DMS153 (cell line): Measurements from ENCODE around the gene RABGAP1.

Experiments used
- DNase-seq: peaks from one replicate; lab custom pipeline; 2025; lab: John Stamatoyannopoulos, UW

Gene RABGAP1

DNA sequence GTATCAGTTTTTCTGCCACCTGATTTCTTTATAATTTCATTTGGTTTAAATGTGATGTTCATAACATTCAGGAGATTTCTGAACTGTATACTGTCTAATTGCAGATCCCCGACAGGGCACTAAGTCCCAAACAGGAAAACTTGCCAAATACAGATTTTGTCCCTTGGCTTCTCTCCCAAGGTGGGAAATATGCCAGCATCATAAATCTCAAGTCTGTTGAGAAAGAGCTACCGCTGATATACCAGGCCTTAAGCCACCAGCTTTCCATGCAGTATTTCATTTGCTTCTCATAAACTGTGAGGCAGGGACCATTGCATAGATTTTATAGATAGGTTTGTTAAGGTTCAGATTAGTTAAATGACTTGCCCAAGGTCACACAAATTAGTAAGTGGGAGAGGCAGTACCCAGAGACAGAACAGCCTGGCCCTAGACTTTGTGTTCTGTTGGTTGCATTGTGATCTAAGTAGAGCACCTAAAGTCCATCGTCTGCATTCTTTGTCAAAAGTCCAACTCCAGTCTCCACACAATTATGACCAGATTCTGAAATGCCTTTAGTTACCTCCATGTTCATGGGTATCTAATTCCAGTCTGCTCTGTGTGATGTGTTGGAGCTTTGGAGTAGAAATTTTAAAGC lies 108.9 kb downstream of the RABGAP1 start:
- no peak for DNase-seq

GRCh38 chr9:123053046-123053445 lies 112.2 kb downstream of the RABGAP1 start:
- DNase-seq, result no peak

DNA sequence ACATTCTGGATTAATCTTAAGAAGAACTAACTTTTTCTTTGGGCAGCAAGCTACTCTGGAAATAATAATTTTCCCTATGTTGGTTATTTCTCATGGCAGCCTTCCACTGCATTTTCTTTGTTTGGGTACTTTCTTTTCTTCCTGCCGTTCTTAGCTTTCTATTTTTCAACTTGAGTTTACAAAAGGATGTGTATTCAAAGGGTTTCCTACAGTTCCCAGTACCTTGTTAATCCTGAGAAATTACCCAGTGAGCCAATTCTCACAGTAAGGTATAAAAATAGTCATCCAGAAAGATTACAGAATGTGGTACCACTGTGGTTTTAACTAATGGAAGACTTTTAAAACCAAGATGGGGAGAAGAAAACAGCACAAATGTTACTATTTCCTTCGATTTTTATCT lies 112.9 kb downstream of the RABGAP1 start:
- DNase-seq, result no peak

- DNase-seq, result no peak
These were observed 118.0 kb downstream of the RABGAP1 start for GRCh38 chr9:123058834-123059233.

GRCh38 chr9:123059472-123060220 lies 118.8 kb downstream of the RABGAP1 start:
- no peak for DNase-seq

DNA sequence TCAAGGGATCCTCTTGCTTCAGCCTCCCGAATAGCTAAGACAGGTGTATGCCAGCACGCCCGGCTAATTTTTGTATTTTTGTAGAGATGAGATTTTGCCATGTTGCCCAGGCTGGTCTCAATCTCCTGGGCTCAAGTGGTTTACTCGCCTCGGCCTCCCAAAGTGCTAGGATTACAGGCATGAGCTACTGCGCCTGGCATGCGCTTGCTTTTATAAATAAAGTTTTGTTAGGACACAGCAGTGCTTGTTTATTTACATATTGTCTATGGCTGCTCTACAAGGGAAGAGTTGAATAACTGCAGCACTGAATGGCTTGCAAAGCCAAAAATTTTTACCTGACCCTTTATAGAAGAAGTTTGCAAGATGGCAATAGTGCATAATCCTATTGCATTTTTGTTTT lies 120.4 kb downstream of the RABGAP1 start:
- DNase-seq, result no peak

- no peak for DNase-seq
These were observed 121.7 kb downstream of the RABGAP1 start for GRCh38 chr9:123062351-123063176.

- DNase-seq, result no peak
These were observed 122.4 kb downstream of the RABGAP1 start for GRCh38 chr9:123063177-123063598.

DNA sequence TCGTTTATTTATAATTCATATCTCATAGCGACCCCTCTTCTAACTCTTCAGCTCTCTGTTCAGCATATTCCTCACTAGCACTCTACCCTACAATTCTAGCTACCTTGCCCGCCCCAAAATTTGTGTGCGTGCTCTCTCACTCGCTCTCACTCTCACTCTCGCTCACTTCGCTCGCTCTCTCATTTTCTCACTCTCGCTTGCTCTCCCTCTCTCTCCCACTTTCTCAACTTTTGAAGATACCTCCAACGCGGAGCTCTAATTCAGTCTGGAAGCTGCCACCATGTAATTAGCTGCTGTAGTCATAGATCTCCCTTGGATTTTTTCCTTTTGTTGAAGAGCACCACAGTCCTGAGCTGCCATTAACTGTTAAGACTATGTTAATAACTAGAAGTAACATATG lies 123.1 kb downstream of the RABGAP1 start:
- DNase-seq, result no peak

DNA sequence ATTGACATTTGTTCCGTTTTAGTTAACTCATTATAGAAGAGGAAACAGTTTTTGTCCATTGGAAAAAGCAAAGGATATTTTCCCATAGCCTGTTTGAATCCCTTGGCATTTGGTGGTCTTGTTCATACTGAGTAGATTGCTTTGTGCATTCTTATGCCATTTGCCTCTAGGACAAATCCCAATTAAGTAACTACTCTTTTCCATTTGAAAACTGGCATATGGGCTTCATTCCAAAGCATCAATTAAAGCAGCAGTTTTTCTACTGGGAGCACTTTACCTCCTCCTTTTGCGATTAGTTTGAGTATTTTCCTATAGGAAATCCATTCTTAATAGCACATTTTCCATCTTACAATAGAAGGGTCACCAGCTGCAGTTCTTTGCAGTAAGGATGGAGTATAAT lies 123.9 kb downstream of the RABGAP1 start:
- DNase-seq, result no peak

DNA sequence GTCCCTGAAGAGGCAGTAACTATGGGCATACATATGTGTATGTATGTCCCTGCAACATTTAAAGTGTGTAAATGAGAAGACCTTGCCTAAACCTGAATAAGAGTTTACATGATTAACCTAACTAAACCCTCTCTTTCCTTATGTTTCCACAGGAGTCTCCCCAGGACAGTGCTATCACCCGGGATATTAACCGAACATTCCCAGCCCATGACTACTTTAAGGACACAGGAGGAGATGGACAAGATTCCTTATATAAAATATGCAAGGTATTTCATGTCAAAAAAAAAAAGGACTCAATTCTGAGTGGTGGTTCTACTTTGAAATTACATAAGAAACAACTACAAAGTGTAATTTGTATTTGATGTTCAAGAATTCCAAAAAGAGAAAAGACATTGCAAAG lies 124.4 kb downstream of the RABGAP1 start:
- no peak for DNase-seq

GRCh38 chr9:123067136-123067535 lies 126.3 kb downstream of the RABGAP1 start:
- no peak for DNase-seq

DNA sequence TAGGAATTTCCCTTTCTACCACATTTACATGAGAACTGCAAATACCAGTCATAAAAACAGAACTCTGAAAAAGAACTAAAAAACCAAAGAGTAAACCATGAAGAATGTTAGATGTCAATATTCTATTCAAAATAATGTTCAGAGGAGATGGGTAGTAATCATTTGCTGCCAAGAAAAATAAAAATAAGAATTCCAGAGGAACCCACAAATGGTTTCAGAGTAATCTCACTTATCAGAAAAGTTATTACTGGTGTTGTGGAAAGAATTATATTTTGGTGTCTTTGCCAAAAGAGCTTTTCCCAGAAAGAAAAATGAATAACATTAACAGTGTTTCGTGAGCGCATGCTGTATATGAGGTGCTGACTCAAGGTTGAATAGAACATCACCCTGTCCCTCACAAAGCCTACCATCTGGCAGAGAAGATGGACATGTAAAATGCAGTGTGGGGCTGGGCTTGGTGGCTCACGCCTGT lies 128.2 kb downstream of the RABGAP1 start:
- no peak for DNase-seq

GRCh38 chr9:123070198-123070597 lies 129.4 kb downstream of the RABGAP1 start:
- DNase-seq, result no peak

DNA sequence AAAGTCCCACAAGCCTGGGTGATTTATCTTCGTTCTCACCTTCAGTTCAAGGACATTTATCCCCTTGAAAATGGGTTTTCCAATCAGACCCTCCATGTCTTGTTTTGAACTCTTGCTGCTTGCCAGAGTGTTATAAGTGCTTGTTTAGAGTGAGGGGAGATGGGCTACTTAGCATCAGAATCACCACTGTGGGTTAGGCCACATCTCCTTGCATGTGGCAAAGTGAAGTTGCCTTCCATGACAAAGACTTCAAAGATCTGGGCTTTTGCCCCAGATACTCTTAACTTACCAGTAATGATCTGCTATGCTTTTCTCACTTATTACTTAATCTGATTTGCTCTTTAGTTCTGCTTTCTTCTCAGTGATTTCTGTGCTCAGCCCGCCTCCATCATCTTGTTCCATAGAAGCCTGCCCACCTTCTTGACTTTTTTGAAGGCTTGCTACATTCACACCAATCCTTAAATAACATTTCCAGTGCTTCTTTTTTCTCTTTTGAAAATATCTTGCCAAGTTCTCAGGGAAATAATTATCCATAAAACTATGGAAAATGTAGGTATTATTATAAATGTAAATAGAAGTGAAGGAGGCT lies 131.7 kb downstream of the RABGAP1 start:
- DNase-seq, result no peak

GRCh38 chr9:123073441-123073840 lies 132.6 kb downstream of the RABGAP1 start:
- no peak for DNase-seq

DNA sequence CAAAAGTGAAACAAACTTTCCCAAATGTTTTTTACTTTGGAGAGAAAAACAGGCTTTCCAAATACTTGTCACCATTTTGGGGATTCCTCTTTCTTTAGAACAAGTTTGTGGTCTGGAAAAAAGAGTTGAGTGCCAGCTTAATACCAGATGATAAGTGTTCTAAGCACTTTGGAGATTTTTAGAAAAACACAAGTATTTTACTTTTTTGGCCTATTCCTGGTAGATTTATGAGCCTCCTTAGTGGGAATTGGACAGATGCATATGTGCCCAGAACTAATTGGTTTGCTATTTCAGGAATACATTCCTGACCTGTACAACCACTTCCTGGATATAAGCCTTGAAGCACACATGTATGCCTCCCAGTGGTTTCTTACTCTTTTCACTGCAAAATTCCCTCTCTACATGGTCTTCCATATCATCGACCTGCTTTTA lies 133.2 kb downstream of the RABGAP1 start:
- no peak for DNase-seq

DNA sequence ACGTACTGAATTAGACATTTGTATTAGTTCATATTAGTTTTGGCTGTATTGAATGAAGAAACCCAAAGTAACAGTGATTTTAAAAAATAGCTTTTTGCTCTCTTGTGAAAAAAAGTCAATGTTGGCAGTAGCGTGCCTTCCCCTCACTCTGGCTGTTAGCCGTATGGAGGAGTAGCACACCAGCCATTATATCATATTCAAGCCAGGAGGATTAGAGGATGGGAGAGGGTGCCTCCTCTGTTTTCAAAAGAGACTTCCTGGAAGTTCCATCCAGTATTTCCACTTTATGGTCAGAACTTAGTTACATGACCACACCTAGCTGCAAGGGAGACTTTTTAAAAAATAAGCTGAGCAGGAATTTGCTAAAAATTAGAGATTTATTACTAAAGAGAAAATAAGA lies 133.8 kb downstream of the RABGAP1 start:
- no peak for DNase-seq

GRCh38 chr9:123080444-123080843 lies 139.6 kb downstream of the RABGAP1 start:
- DNase-seq, result no peak

GRCh38 chr9:123081824-123082223 lies 141.0 kb downstream of the RABGAP1 start:
- no peak for DNase-seq

DNA sequence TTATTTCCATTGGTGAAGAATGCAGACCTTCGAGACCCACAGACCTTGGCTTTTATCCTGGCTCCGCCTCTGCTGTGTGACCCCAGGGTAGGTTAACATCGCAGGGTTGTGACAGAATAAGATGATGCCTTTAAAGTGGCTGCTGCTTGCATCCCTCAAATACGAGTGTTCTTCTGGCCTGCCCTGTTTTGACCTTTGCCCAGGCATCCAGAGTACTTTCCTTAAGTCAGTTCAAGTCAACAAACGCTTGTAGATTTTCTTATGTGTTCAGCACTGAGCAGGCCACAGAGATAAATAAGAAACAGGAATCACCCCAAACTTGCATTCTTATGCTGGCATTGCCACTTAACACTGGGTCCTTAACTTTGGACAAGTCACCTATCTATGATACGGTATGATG lies 142.9 kb downstream of the RABGAP1 start:
- DNase-seq, result no peak

- DNase-seq, result no peak
These were observed 143.4 kb downstream of the RABGAP1 start for GRCh38 chr9:123084256-123084655.
